Brain microvascular endothelial cell (primary cell): ENCODE measurements around the gene SIGLEC8.

Experiments
- DNase-seq: peaks from one replicate; pipeline ENCODE4 v3.0.0-alpha.2; 2020
- H3K27ac ChIP-seq: fragments of 250-450 bp; sonication (Bioruptor Pico); 2 replicates; pipeline ENCODE4 v1.5.1; 2020; ENCODE audit warnings: mild to moderate bottlenecking, moderate library complexity
- H3K27me3 ChIP-seq: fragments of 250-450 bp; sonication (Bioruptor Pico); replicated peaks from 2 replicates; pipeline ENCODE4 v1.5.1; 2020; ENCODE audit warnings: mild to moderate bottlenecking
- H3K36me3 ChIP-seq: fragments of 250-450 bp; sonication (Bioruptor Pico); replicated peaks from 2 replicates; pipeline ENCODE4 v1.5.1; 2020; ENCODE audit warnings: mild to moderate bottlenecking
- H3K4me3 ChIP-seq: 2 replicates; pipeline ENCODE4 v1.5.1; 2011; ENCODE audit warnings: low read depth, mild to moderate bottlenecking, control low read depth, low read length, moderate library complexity
- in situ Hi-C: cut with HindIII; loops from 2 replicates; pipeline ENCODE4 v1.10.0; 2017; ENCODE audit warnings: low sequenced_read_pairs, low pct_ligation_motif_present
- TF ChIP-seq, protein P1 (sequence below): IDR thresholded peaks from 2 replicates; pipeline ENCODE4 v1.5.1; 2011; ENCODE audit warnings: low read depth, mild to moderate bottlenecking, moderate library complexity, low read length, control low read depth, inconsistent platforms; ENCODE audit errors: missing control alignments

SIGLEC8 gene

DNA sequence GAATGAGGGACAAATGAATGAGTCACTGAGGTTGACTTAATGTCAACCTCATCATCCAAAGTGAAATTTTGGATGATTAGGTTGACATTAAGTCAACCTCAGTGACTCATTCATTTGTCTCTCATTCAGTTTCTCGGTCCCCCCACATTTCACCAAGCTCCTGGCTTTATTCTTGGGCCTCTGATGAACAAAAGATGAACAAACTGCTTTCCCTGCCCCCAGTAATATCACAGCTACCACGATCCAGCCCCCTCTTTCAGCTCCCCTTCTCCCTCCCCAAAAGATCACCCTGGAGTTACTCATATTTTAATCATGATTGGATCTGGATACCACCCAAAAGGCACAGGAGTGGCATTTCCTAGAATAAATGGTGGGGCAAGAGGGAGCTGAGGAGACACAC lies 30.9 kb upstream of the SIGLEC8 start:
- Histone ChIP-seq H3K36me3 (no peaks in the 10 kb centered on the region), H3K4me3 (no peak overlapping the region), H3K27me3 (no peaks in the 10 kb centered on the region), H3K27ac (no peak overlapping the region)
- in situ Hi-C loops, result no loop called here
- DNase-seq, result no peak
- TF ChIP-seq, protein P1, sequence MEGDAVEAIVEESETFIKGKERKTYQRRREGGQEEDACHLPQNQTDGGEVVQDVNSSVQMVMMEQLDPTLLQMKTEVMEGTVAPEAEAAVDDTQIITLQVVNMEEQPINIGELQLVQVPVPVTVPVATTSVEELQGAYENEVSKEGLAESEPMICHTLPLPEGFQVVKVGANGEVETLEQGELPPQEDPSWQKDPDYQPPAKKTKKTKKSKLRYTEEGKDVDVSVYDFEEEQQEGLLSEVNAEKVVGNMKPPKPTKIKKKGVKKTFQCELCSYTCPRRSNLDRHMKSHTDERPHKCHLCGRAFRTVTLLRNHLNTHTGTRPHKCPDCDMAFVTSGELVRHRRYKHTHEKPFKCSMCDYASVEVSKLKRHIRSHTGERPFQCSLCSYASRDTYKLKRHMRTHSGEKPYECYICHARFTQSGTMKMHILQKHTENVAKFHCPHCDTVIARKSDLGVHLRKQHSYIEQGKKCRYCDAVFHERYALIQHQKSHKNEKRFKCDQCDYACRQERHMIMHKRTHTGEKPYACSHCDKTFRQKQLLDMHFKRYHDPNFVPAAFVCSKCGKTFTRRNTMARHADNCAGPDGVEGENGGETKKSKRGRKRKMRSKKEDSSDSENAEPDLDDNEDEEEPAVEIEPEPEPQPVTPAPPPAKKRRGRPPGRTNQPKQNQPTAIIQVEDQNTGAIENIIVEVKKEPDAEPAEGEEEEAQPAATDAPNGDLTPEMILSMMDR, result no peak

DNA sequence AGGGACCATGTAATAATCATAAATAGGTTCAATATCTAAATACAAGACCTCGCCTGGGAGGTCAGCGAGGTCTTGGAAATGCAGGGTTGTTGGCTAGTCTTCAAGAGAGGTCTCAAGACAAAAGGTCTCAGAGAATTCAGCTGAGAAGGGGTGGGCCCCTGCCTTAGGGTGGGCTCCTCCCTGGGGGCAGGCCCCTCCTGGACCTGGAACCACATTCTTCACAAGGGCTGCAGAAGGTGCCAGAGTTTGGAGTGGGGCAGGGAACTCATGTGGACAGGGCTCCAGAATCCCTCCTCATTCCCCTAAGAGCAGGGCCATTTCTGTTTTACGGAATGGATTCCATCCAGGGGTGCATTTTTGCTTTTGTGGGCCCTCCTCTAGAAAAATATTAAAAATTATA lies 30.2 kb upstream of the SIGLEC8 start:
- in situ Hi-C loops, result no loop called here

DNA sequence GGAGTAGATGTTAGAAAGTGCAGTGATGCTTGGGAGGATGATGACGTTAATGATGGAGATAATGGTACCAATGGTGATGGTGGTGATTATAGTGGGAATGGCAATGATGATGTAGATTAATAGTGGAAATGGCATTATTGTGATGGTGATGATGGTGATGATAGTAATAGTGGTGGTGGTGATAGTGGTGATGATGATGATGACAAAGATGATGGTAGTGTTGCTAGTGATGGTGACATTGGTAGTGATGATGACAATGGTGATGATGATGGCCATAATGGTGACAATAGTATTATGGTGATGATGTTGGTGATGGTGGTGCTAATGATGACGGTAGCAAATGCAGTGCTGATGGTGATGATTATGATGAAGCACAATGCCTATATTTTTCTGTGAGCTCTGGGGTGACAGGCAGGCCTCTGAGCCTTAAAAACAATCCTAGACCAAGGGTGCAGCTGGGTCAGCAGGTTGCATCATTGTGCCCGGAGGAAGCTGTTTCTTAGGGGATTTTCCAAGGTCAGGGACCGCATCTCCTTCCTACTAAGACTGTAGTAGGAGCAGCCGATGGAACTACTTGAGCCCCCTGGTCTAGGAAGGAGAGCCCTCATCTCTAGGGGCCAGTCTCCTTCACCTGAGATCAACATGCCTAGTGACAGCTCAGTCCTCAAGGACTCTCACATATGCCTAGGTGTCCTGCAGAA lies 27.9 kb upstream of the SIGLEC8 start:
- no peak for DNase-seq
- Histone ChIP-seq H3K27ac (no peak overlapping the region), H3K27me3 (no peaks in the 10 kb centered on the region), H3K4me3 (no peak overlapping the region), H3K36me3 (no peaks in the 10 kb centered on the region)
- TF ChIP-seq, protein P1, result no peak
- in situ Hi-C loops, result no loop called here

More for the DNA sequence above, 30.2 kb upstream of the SIGLEC8 start:
- Histone ChIP-seq H3K27ac (no peak overlapping the region), H3K4me3 (no peak overlapping the region), H3K27me3 (no peaks in the 10 kb centered on the region), H3K36me3 (no peaks in the 10 kb centered on the region)
- DNase-seq, result no peak
- TF ChIP-seq, protein P1, result no peak

DNA sequence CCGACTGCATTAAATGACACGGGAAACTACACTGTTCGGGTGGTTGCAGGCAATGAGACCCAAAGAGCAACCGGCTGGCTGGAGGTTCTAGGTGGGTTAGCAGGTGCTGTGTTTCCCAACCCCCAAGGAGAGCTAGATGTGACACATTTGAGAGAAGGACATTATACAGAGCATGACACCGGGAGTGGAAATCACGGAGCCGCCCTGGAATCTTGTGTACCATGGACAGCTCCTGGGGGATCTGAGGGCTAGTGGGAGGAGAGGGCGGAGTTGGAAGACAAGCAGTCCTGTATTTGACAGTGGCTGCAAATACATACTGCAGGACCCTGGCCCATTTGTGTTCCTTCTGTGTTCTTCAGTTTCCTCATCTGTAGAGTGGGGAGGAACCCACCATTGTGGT lies 22.3 kb upstream of the SIGLEC8 start:
- Histone ChIP-seq H3K27me3 (no peaks in the 10 kb centered on the region), H3K36me3 (no peaks in the 10 kb centered on the region), H3K4me3 (no peak overlapping the region), H3K27ac (no peak overlapping the region)
- DNase-seq, result peak; percentile 4
- TF ChIP-seq, protein P1, result no peak
- in situ Hi-C loops, result no loop called here

DNA sequence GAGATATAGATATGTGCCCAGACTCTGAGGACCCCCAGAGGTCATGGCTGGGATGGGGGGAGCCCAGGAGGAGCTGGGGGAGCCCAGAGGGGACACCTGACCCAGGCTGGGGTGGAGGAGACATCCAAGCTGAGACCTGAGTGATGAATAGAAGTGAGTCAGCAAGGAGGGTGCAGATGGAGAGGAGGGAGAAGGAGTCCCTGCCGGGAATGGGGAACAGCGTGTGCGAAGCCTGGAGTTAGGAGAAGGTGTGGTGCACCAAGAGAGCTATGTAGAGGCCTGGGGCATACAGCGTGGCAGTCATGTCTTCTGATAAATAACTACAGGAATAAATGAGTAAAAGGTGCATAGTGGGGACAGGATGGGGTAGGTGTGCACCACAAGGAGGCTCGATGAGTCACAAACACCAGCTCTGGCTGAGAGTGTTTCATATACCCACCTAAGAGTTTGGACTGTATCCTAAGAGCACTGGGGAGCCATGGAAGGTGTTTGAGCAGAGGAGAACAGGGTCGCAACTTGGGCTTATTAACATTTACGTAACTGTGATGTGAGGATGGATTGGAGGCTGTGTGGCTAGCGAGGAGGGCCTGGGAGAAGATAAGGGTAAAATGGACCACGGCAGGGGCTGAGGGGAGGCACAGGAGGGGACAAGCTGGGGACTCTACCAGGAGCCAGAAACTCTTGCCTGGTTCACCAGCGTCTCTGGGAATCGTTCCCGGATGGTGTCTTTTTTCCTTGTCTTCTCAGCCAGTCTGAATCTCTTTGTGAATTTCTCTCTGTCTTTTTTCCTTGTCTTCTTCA lies 21.5 kb upstream of the SIGLEC8 start:
- H3K27ac ChIP-seq, result no peak overlapping the region
- no peaks in the 10 kb centered on the region for H3K36me3 ChIP-seq
- TF ChIP-seq, protein P1, result no peak
- no peak overlapping the region for H3K4me3 ChIP-seq
- no peak for DNase-seq
- in situ Hi-C loops, result no loop called here
- no peaks in the 10 kb centered on the region for H3K27me3 ChIP-seq
